Measurements from ENCODE around the gene SRPX2.
"Not testable (repeated sequence)": the region's sequence is repeated elsewhere in the genome, so short reads cannot be mapped to it uniquely, and the experiment has no call there.

Gene SRPX2

GRCh38 chrX:100700809-100701208 lies 56.8 kb downstream of the SRPX2 start:
- DNase-seq, result no peak

DNA sequence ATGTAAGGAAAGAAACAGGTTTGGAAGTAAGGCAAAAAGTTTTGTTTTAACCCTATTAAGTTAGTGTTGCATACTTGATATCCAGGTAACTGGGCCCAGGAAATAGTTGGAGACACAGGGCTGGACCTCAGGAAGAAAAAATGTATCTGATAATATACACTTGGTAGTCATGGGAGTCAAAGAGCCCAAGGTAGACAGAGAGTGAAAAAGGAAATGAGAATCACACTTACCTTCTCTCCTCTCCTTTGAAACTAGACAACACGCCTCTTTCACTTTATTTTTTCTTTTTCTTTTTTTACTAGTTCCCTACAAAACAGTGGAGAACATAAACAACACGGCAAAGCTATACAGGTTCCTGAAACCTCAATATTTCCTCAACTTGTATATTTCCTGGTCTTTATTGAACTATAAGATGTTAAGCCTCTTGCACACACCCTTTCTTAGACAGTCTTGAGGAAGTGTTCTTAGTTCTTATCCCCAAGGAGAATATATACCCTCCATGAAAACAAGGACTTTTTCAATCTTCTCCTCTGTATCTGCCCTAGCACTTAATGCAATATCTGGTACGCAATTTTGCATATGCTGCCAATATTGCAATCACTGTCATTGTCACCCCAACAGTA lies 60.7 kb downstream of the SRPX2 start:
- DNase-seq, result no peak

DNA sequence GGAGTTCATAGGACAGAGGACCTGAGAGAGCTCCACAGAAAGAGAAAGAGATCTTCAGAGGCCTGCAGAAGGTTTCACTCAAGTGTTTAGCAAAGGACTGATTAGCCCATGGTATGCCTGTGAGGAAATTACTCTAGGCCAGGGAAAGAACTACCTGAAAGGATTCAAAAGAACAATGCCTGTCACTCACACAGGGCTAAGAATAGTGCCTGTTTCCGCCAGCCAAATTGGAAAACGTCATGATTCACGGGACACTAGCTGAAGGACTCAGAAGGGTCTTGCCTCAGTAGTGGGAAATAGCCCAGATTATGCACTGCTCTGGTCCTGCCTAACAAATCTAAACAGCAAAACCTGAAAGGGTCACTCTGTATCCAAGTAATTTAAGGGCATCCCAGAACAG lies 66.8 kb downstream of the SRPX2 start:
- DNase-seq, result no peak

GRCh38 chrX:100717363-100717762 lies 73.4 kb downstream of the SRPX2 start:
- DNase-seq, result no peak

- no peak for DNase-seq
Observed at GRCh38 chrX:100719139-100719538, 75.1 kb downstream of the SRPX2 start.

- no peak for DNase-seq
Observed at GRCh38 chrX:100720301-100720700, 76.3 kb downstream of the SRPX2 start.

- DNase-seq, result no peak
Observed at GRCh38 chrX:100721328-100721727, 77.3 kb downstream of the SRPX2 start.

GRCh38 chrX:100724006-100724405 lies 80.0 kb downstream of the SRPX2 start:
- DNase-seq, result not testable (repeated sequence)
